K562 (cell line): ENCODE data around the gene PIK3CB. TPM values are rescaled to one million over a fixed set of nuclear protein-coding genes. Genes with fewer than 3 reads are reported as not detected.

ENCODE experiments used
- HLTF ChIP-seq: fragments of 450-650 bp; IDR thresholded peaks from 2 replicates; pipeline ENCODE4 v1.6.1; 2016
- MGA ChIP-seq: fragments of 450-650 bp; IDR thresholded peaks from 2 replicates; pipeline ENCODE4 v1.6.1; 2016; ENCODE audit warnings: mild to moderate bottlenecking, moderate library complexity
- MYC ChIP-seq, 2 experiments: fragments of 250-450 bp in 1 of 2; sonication (Bioruptor Pico) in 1 of 2; IDR thresholded peaks; 2 replicates each; pipeline versions ENCODE4 v1.5.1 to v1.6.1; 2012 to 2021; ENCODE audit warnings: low read depth in 2 of 2, borderline replicate concordance in 1 of 2, improper control_type of control experiment in 1 of 2, low read length in 1 of 2, mild to moderate bottlenecking in 1 of 2, moderate library complexity in 1 of 2
- NRF1 ChIP-seq, 2 experiments: fragments of 450-650 bp; IDR thresholded peaks in 1 of 2; conservative IDR thresholded peaks in 1 of 2; 2 replicates each; pipeline ENCODE4 v1.6.1; 2014; ENCODE audit warnings: mild to moderate bottlenecking in 2 of 2
- RBFOX2 ChIP-seq: fragments of 200-400 bp; formaldehyde crosslinking; IDR thresholded peaks from 2 replicates; pipeline ENCODE4 v1.6.1; 2017; ENCODE audit warnings: low read depth, mild to moderate bottlenecking, low read length, moderate library complexity
- SLC30A9 ChIP-seq: fragments of 250-450 bp; sonication (Bioruptor Pico); IDR thresholded peaks from 2 replicates; pipeline ENCODE4 v1.8.0; 2022; ENCODE audit warnings: mild to moderate bottlenecking, moderate library complexity
- SNIP1 ChIP-seq: fragments of 450-650 bp; IDR thresholded peaks from 2 replicates; pipeline ENCODE4 v1.7.1; 2017; ENCODE audit warnings: low read depth, mild to moderate bottlenecking
- VEZF1 ChIP-seq: fragments of 200-800 bp; sonication (Bioruptor generic); IDR thresholded peaks from 2 replicates; pipeline ENCODE4 v1.6.1; 2017; ENCODE audit warnings: missing genetic modification characterization, missing compliant biosample characterization
- ZBTB33 ChIP-seq: sonication (generic); formaldehyde crosslinking; IDR thresholded peaks from 2 replicates; pipeline ENCODE4 v1.8.1; 2023; ENCODE audit warnings: mild to moderate bottlenecking, missing genetic modification reagents
- ZC3H8 ChIP-seq: fragments of 450-650 bp; IDR thresholded peaks from 2 replicates; pipeline ENCODE4 v1.6.1; 2017
- ZNF507 ChIP-seq: conservative IDR thresholded peaks from 2 replicates; pipeline ENCODE4 v1.6.1; 2017; ENCODE audit warnings: missing genetic modification characterization, missing compliant biosample characterization
- ZSCAN29 ChIP-seq: fragments of 450-650 bp; IDR thresholded peaks from 2 replicates; pipeline ENCODE4 v1.6.1; 2017
- polyA plus RNA-seq, 8 experiments: library from polyadenylated mRNA; depleted of rRNA in 4 of 8; stranded (reverse) in 5 of 8; unstranded in 3 of 8; fragments of >200 nt; fragmentation: Nextera tagmentation in 2 of 8; fragmentation: Illumina TruSeq in 1 of 8; extraction: Ambion mirVana in 2 of 8; extraction: Trizol in 1 of 8; gene quantifications; 2 replicates each; pipeline versions ENCODE4 v1.2.1 to v1.2.3, GENCODE V29; 2011 to 2014; ENCODE audit warnings: inconsistent platforms in 1 of 8, missing spikeins in 1 of 8
- total RNA-seq, 7 experiments: library from RNA; depleted of rRNA in 6 of 7; stranded (reverse); fragments of >200 nt in 6 of 7; fragmentation: Illumina TruSeq in 2 of 7; extraction: Trizol in 2 of 7; gene quantifications; 2 replicates each; pipeline versions ENCODE4 v1.2.1 to v1.2.3, GENCODE V29; 2011 to 2021; ENCODE audit warnings: low replicate concordance in 1 of 7

Gene PIK3CB
- total and polyA plus RNA-seq, 9 of the 15 experiments (the other 6 are each of a cell fraction or from before 2014, with no cell fraction given), result 15.3 to 62.6 (median 28.3) TPM

- TF ChIP-seq MGA (peak; percentile 58), RBFOX2 (peak; percentile 72), ZC3H8 (no peak), ZBTB33 (CRISPR knock-in tag) (peak; percentile 45; the same call in 1 of the 2 replicates), ZSCAN29 (peak; percentile 49; the same call in 1 of the 2 replicates), MYC (IDR thresholded peaks at IDR 0.05; ENCODE audit: low read depth, low read length) (0 out of 2 replicates have a peak, but pooled peaks have one; percentile 46), MYC (CRISPR knock-in tag; IDR thresholded peaks at IDR 0.05; ENCODE audit: borderline replicate concordance, low read depth) (no peak), VEZF1 (peak; percentile 7; the same call in 1 of the 2 replicates), NRF1 (conservative IDR thresholded peaks at IDR 0.05 in 1 of 2, IDR thresholded peaks at IDR 0.05 in 1 of 2) (peak; percentile 60 to 68), SNIP1 (no peak), SLC30A9 (CRISPR knock-in tag) (no peak), HLTF (no peak), ZNF507 (tag) (no peak)
Measured at GRCh38 chr3:138608322-138609135, 226.2 kb downstream of the PIK3CB start, which contains the start of gene FAIM (continued).
